MM.1S (cell line): Measurements from ENCODE around the gene RMDN3.
A peak's percentile ranks its signal among the peaks of the same experiment; 100 is the strongest.

Source experiments
- DNase-seq: peaks from one replicate; pipeline ENCODE4 v3.0.0-alpha.2; 2015
- H2AFZ ChIP-seq: fragments of 300-600 bp; sonication (generic); 2 replicates; pipeline ENCODE4 v1.6.0; 2016; ENCODE audit warnings: antibody characterized with exemption, low read length
- H3F3A ChIP-seq: fragments of 300-600 bp; sonication (generic); 2 replicates; pipeline ENCODE4 v1.6.1; 2016; ENCODE audit warnings: mild to moderate bottlenecking, antibody characterized with exemption, low read length, moderate library complexity, mixed read lengths; ENCODE audit not compliant: insufficient read depth
- H3K27ac ChIP-seq: fragments of 300-600 bp; sonication (generic); 2 replicates; pipeline ENCODE4 v1.5.1; 2016; ENCODE audit warnings: mild to moderate bottlenecking, low read length
- H3K27me3 ChIP-seq: fragments of 300-600 bp; sonication (generic); replicated peaks from 2 replicates; pipeline ENCODE4 v1.6.0; 2016; ENCODE audit warnings: low read length; ENCODE audit not compliant: insufficient read depth
- H3K36me3 ChIP-seq: fragments of 300-600 bp; sonication (generic); replicated peaks from 2 replicates; pipeline ENCODE4 v1.6.1; 2016; ENCODE audit warnings: mild to moderate bottlenecking, low read length, mixed read lengths; ENCODE audit not compliant: insufficient read depth
- H3K4me1 ChIP-seq: fragments of 300-600 bp; sonication (generic); 2 replicates; pipeline ENCODE4 v1.6.1; 2016; ENCODE audit warnings: low read length, mixed read lengths
- H3K4me2 ChIP-seq: fragments of 300-600 bp; sonication (generic); 2 replicates; pipeline ENCODE4 v1.6.0; 2016; ENCODE audit warnings: low read depth, low read length
- H3K4me3 ChIP-seq: fragments of 300-600 bp; sonication (generic); 2 replicates; pipeline ENCODE4 v1.5.1; 2016; ENCODE audit warnings: low read length, mixed read lengths
- H3K79me2 ChIP-seq: fragments of 300-600 bp; sonication (generic); 2 replicates; pipeline ENCODE4 v1.6.1; 2016; ENCODE audit warnings: mixed run types, low read length, mixed read lengths
- H3K9ac ChIP-seq: fragments of 300-600 bp; sonication (generic); 2 replicates; pipeline ENCODE4 v1.6.1; 2016; ENCODE audit warnings: low read length, mixed read lengths
- H3K9me2 ChIP-seq: fragments of 300-600 bp; sonication (generic); replicated peaks from 2 replicates; pipeline ENCODE4 v1.6.1; 2016; ENCODE audit warnings: mild to moderate bottlenecking, low read length, mixed read lengths; ENCODE audit not compliant: insufficient read depth
- H3K9me3 ChIP-seq: fragments of 300-600 bp; sonication (generic); replicated peaks from 2 replicates; pipeline ENCODE4 v1.6.1; 2016; ENCODE audit warnings: mild to moderate bottlenecking, low read length, mixed read lengths; ENCODE audit not compliant: insufficient read depth
- H4K20me1 ChIP-seq: fragments of 300-600 bp; sonication (generic); 2 replicates; pipeline ENCODE4 v1.6.1; 2016; ENCODE audit warnings: mild to moderate bottlenecking, low read length, moderate library complexity, mixed read lengths; ENCODE audit not compliant: insufficient read depth
- EZH2 ChIP-seq: fragments of 300-600 bp; sonication (generic); optimal IDR thresholded peaks from 2 replicates; pipeline ENCODE3; 2017; ENCODE audit warnings: low read depth, mild to moderate bottlenecking, antibody characterized with exemption, low read length, mixed read lengths
- EZH2phosphoT487 ChIP-seq: fragments of 300-600 bp; sonication (generic); IDR thresholded peaks from 2 replicates; pipeline ENCODE4 v1.6.1; 2018; ENCODE audit warnings: antibody characterized with exemption, low read length
- TF ChIP-seq, protein P1 (sequence below): fragments of 300-600 bp; sonication (generic); IDR thresholded peaks from 2 replicates; pipeline ENCODE4 v1.5.1; 2016; ENCODE audit warnings: antibody characterized with exemption, low read length, mixed read lengths

The RMDN3 gene

DNA sequence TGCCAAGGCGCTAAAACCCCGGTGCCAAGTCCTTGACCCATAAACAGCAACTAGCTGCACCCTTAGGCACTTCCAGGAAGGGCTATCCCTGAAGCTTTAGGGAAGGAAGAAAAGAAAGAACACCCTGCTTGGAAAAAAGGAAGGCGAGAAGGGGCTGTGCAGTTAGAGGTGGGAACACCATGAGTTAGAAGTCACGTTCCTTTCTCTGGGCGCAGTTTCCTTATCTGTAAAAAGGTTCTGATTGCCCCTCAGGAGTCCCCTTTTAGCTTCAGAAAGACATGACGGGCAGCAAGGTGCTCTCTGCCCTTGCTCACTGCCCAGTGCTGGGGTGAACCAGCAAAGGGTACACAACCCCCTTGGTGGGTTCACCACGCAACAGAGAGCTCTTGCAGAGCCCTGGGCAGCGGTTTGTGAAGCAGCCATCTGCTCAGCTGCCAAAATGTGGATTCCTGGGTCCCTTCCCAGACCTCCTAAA is 9.6 kb upstream of the RMDN3 start:
- no peaks in the 10 kb centered on the region for H3K79me2 ChIP-seq
- no peaks in the 10 kb centered on the region for H3K36me3 ChIP-seq
- H3K9me3 ChIP-seq = no peaks in the 10 kb centered on the region
- H3K9ac ChIP-seq = peak overlapping the region; percentile 41; the same call in 1 of the 2 replicates
- peak overlapping the region; percentile 88 for H2AFZ ChIP-seq
- no peak for DNase-seq
- no peak for TF ChIP-seq EZH2
- TF ChIP-seq EZH2phosphoT487 = no peak
- TF ChIP-seq, protein P1, sequence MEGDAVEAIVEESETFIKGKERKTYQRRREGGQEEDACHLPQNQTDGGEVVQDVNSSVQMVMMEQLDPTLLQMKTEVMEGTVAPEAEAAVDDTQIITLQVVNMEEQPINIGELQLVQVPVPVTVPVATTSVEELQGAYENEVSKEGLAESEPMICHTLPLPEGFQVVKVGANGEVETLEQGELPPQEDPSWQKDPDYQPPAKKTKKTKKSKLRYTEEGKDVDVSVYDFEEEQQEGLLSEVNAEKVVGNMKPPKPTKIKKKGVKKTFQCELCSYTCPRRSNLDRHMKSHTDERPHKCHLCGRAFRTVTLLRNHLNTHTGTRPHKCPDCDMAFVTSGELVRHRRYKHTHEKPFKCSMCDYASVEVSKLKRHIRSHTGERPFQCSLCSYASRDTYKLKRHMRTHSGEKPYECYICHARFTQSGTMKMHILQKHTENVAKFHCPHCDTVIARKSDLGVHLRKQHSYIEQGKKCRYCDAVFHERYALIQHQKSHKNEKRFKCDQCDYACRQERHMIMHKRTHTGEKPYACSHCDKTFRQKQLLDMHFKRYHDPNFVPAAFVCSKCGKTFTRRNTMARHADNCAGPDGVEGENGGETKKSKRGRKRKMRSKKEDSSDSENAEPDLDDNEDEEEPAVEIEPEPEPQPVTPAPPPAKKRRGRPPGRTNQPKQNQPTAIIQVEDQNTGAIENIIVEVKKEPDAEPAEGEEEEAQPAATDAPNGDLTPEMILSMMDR = no peak
- H3K27ac ChIP-seq = no peak overlapping the region
- H3K9me2 ChIP-seq = no peaks in the 10 kb centered on the region
- peak overlapping the region; percentile 70 for H3K4me3 ChIP-seq
- H3K4me2 ChIP-seq = peak overlapping the region; percentile 78
- H3K27me3 ChIP-seq = no peaks in the 10 kb centered on the region
- peaks cover 22% of the 10 kb centered on the region for H3K4me1 ChIP-seq
- H3F3A ChIP-seq = peaks cover 19% of the 10 kb centered on the region
- H4K20me1 ChIP-seq = no peaks in the 10 kb centered on the region

DNA sequence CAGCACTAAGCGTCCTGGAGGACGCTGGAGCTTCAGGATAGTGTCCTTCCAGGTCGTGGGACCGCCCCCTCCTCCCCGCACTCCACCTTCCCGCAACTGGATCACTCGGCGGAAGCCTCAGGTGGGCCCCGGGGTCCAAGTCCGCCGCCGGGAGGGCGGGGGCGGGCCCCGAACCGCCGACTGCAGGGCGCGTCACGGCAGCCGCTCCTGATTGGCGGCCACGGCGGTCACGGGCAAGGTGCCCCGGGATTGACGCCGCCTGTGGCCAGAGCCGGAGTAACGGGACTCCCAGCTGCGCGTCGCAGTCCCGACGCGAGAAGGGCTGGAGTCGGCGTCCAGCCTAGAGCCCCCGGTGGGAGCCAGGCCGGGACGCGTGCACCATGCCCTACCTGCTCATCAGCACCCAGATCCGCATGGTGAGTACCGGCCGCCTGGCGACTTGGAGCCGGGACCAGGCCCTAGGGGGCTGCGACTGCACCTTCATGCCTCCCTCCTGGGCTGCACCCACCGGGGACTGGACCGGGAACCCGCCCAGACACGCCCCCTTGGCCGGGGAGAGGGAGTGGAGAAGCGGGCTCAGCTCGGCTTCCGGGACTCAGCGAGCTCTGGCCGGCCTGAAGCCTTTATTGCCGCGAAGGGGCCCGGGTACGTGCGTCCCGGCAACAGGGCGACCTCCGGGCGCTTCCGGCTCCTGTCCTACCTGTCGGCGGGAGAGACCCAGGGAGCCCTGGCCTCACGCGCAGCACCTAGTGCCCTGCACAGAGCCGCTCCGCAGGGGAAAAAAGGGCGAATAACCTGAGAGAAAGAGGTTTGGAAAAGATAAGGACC is 9.0 kb upstream of the RMDN3 start, which contains the start of gene GCHFR:
Gene GCHFR (plus strand): TSS at position 268 of the 828 bp plus-strand sequence. CDS start 113 bp downstream, at position 381.
- Histone ChIP-seq H3K27me3 (no peaks in the 10 kb centered on the region), H2AFZ (peak within 1 kb of the TSS; percentile 88), H3K9ac (peak within 1 kb of the TSS; percentile 41; the same call in 1 of the 2 replicates), H3F3A (peaks cover 19% of the 10 kb centered on the region), H3K4me2 (peak within 1 kb of the TSS; percentile 78), H3K36me3 (no peaks in the 10 kb centered on the region), H3K4me1 (peaks cover 22% of the 10 kb centered on the region), H4K20me1 (no peaks in the 10 kb centered on the region), H3K9me3 (no peaks in the 10 kb centered on the region), H3K4me3 (peak within 1 kb of the TSS; percentile 70), H3K27ac (no peak within 1 kb of the TSS), H3K9me2 (no peaks in the 10 kb centered on the region), H3K79me2 (no peaks in the 10 kb centered on the region)
- DNase-seq = peak; percentile 71
- TF ChIP-seq EZH2 = no peak
- TF ChIP-seq, protein P1 = peak; percentile 27

DNA sequence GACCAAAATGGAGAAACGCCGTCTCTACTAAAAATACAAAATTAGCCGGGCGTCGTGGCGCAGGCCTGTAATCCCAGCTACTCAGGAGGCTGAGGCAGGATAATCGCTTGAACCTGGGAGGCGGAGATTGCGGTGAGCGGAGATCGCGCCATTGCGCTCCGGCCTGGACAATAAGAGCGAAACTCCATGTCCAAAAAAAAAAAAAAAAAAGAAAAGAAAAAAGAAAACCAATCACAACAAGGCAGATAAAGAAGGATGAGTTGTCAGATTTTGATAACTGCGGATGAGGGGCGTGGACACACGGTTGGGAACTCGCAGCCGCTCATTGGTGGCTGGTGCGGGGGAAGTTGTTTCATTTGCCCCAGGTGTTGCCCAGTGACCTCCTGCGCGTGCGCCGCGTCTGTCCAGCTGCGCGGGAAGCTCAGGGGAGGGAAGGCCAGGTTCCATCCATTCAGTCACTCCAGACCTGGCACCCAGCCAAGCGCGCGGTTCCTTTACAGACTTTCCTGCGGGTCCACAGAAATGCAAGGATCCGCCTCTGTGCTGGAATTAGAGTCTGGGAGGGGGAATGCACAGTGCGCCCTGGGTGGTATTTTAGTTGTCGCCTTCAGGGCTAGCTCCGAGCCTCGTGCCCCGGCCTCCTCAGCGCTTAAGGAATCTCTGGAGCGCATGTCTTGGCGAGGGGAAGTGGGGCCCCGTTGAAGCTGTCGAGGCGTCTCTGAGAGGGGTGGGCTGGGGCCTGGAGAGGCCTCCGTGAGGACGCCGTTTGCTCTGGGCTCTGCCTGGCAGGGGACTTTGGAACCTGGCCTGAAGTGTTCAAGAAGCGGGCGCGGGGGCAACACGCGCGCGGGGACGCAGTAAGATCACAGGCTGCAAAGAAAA is 8.1 kb upstream of the RMDN3 start:
- no peak overlapping the region for H3K27ac ChIP-seq
- no peaks in the 10 kb centered on the region for H4K20me1 ChIP-seq
- H3F3A ChIP-seq = peaks cover 19% of the 10 kb centered on the region
- peak overlapping the region; percentile 88 for H2AFZ ChIP-seq
- TF ChIP-seq EZH2 = no peak
- TF ChIP-seq, protein P1 = no peak
- no peak for TF ChIP-seq EZH2phosphoT487
- DNase-seq = no peak
- H3K4me1 ChIP-seq = peaks cover 22% of the 10 kb centered on the region
- H3K9ac ChIP-seq = peak overlapping the region; percentile 41; the same call in 1 of the 2 replicates
- no peaks in the 10 kb centered on the region for H3K9me2 ChIP-seq
- H3K79me2 ChIP-seq = no peaks in the 10 kb centered on the region
- H3K4me2 ChIP-seq = peak overlapping the region; percentile 78
- no peaks in the 10 kb centered on the region for H3K36me3 ChIP-seq
- no peaks in the 10 kb centered on the region for H3K9me3 ChIP-seq
- H3K4me3 ChIP-seq = peak overlapping the region; percentile 70
- no peaks in the 10 kb centered on the region for H3K27me3 ChIP-seq
